ENCODE data around the gene CD38.
A peak's percentile ranks its signal among the peaks of the same experiment; 100 is the strongest.

CD38 gene

GRCh38 chr4:15870079-15870478 lies 92.0 kb downstream of the CD38 start:
- no peak for DNase-seq

- no peak for DNase-seq
Observed at GRCh38 chr4:15870921-15871664, 93.0 kb downstream of the CD38 start.

- no peak for DNase-seq
Observed at GRCh38 chr4:15873117-15873516, 95.0 kb downstream of the CD38 start.

DNA sequence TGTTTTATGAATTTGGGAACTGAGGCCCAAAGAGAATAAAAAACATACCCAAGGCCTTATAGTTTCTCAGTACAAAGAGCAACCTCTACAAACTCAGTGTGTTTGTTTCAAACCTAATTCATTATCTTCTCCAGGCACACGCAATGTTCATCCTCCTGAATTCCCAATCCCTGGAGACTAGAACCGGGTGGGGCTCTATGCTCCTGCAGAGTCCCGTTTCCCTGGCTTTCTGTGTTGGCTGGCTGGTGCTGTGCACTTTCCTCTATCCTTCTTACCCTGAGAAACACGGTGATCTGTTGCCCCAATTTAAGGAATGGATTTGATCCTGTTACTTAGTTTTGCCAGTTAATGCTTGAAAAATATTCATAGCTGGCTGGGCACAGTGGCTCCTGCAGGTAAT lies 96.5 kb downstream of the CD38 start:
- DNase-seq = no peak

DNA sequence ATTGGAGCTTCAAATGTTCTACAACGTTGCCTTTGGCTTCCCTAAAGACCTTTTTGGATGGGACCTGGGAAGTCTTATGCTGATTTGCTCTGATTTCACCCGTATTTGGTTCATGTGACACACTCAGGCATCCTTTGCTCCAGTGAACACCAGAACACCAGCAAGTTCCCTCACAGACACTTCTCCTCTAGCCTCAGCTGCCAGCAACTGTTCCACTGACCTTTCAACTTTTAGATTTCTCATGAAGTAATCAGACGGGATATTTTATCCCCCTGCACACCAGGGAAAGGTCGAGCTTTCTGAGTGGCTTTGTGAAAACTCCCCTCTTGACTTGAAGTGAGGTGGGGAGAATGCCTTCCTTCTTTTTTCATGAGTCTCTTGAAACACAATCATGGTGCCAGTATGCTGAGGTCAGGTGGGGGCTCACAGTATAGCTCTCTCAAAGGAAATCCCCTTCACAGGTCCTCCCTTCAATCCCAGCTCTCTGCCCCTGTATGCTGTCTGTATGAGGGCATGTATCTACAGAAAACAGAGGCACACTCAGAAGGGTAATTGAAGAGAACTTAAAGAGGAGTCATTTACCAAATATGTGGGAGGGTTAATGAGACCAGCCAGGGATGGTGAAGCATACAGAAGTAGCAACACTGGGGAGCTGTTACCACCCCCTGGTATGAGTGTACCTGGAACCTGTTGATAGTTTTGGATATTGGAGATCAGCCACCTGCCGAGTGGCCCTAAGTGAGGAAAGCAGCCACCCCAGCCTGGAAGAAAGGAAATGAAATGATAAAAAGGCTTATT lies 97.7 kb downstream of the CD38 start:
- DNase-seq = no peak

DNA sequence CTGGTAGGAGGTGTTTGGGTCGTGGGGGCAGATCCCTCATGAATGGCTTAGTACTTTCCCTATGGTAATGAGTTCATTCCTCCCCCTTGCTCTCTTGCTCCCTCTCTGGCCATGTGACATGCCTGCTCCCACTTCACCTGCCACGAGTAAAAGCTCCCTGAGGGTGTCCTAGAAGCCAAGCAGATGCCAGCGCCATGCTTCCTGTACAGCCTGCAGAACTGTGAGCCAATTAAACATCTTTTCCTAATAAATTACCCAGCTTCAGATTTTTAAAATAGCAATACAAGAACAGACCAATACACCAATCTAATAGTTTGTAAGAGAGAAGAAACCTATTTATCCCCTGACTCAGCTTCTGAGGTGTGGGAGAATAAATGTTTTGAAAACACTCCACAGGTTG lies 99.9 kb downstream of the CD38 start:
- DNase-seq = no peak

DNA sequence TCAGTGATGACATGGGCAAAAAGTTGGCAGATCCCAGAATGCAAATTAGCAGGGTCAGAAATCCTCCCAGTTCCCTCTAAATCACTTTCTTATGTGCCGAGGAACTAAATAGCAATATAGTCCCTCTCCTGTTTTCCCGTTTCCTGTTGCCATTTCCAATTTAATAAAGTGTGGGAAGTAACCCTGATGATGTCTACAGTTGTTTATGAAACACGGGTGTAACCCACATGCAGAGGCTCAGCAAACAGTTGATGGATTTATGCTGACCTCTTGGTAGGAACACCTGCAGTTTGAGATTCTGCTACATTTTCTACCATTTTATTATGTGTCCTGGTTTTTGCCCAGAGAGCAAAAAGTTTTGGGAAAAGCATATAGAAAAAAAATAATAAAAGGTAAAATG lies 103.7 kb downstream of the CD38 start:
- DNase-seq = no peak

DNA sequence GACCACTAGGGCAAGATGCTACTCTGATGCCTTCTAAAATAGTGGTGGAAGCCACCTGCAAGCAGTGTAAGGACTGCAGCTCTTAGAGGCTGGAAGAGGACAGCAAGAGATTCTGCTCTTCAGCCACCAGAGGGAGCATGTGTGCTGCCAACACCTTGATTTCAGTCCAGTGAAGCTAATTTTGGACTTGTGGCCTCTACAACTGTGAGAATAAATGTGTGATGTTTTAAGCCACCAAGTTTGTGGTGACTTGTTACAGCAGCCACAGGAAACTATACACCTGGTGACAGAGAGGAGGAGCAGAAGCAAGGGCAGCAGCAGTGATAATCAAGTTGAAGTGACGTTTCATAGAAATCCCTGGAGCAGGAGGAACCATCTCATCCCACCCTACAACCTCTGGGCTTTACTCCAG lies 104.6 kb downstream of the CD38 start:
- DNase-seq = peak; percentile 10

DNA sequence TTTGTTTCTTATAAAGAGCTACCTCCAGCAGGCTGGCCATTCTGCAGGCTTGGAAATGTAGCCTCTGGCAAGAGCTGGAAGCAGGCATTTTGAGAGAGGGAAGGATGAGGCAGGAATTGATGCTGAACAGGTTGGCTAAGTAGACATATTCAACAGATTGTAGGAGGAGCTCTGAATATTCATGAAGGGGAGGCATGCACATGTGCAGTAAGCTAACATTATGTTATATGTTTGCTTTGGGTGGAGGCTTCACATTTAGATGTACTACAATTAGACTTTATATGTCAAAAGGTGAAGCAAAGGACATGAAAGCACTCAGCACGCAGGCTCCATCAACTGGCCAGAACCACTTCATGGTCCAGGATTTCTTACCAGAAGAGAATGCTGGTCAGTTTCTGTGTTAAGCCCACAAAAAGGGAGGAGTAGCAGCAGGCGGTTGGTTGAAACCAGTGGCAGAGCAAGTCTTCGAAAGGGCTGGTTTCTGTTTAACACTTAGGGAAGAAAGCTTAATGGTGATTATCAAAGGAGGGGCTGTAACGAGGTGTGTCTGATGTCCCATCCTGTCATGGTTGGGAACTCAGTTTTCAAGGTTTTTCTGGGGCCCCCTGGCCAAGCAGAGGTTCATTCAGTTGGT lies 105.6 kb downstream of the CD38 start:
- DNase-seq = no peak

DNA sequence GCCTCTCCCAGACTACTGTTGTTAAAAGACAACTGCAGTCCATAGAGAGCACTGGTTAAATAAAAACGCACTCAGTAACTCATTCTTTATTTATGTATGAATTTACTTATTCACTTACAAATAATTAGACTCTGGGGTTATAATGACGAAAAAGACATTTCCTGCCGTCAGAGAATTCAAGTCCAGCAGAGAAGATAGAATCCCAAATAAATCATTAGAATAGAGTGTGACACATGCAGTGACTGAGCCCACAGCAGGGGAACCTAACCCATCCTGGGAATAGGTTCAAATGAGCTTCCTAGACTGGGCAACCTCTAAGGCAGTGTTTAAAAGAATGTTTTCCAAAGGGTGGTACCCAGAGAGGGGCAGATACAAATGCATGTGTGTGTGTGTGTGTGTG lies 106.5 kb downstream of the CD38 start:
- DNase-seq = no peak

DNA sequence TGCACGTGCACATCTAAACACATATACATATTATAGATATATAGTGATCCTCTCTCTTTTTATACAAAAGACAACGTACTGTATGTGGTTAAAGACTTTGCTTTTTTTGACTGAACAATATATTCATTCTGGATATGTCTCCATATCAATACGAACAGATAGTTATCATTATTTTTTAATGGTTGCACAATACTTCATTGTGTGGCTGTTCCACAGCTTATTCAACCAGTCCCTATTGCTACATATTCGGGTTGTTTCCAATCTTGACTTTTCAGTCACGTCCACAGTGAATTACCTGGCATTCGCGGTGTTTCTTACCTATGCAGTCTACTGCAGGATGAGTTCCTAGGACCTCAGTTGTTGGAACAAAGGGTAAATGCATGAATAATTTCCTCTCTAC lies 107.3 kb downstream of the CD38 start:
- no peak for DNase-seq

DNA sequence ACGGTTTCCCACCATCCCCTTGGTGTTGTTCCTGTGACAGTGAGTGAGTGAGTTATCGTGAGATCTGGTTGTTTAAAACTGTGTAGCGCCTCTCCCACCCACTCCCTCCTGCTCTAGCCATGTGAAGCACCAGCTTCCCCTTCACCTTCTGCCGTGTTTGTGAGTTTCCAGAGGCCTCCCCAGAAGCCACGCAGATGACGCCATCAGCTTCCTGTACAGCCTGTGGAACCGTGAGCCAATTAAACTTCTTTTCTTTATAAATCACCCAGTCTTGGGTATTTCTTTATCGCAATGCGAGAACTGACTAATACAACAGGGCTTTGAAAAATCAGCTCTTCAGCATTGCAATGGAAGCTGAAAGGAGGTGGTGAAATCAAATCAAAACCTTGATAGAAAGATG lies 110.4 kb downstream of the CD38 start:
- DNase-seq = no peak

GRCh38 chr4:15890246-15890829 lies 112.2 kb downstream of the CD38 start:
- DNase-seq = no peak

GRCh38 chr4:15891312-15891711 lies 113.2 kb downstream of the CD38 start:
- DNase-seq = no peak

GRCh38 chr4:15893962-15894361 lies 115.8 kb downstream of the CD38 start:
- DNase-seq = no peak

GRCh38 chr4:15894393-15894792 lies 116.3 kb downstream of the CD38 start:
- DNase-seq = no peak

- DNase-seq = no peak
Observed at GRCh38 chr4:15894921-15895916, 117.1 kb downstream of the CD38 start.

DNA sequence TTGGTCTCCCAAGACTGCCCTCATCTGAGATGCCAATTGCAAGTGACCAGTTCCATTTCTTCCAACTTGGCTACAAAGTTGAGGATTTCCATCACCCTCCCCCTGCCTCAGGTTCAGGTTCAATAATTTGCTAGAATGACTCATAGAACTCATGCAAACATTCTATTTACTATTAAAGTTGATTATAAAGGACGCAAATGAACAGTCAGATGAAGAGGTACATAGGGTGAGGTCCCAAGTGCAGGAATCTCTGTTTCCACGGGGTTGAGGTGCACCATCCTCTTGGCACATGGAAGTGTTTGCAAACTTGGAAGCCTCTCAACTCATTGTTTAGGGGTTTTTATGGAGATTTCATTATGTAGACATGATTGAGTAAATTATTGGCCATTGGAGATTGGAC lies 119.4 kb downstream of the CD38 start:
- DNase-seq = no peak

DNA sequence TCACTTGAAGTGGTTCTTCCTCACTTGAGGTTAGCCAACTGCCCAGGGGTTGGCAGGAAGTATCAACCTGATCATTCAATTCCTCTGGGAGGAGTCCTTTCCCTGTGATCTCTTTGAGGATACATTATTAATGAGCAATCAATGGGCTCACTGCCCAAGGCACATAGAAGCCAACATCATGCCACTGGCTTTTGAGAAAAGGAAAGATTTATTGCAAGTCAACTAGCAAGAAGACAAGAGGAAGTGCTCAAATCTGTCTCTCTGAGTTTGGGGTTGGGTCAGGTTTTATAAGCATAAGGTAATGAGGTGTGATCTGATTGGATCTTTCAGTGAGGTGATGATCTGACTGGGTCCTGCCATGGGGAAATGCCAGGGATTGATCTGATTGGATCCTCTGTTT lies 120.8 kb downstream of the CD38 start:
- no peak for DNase-seq

GRCh38 chr4:15899511-15899910 lies 121.4 kb downstream of the CD38 start:
- DNase-seq = no peak

DNA sequence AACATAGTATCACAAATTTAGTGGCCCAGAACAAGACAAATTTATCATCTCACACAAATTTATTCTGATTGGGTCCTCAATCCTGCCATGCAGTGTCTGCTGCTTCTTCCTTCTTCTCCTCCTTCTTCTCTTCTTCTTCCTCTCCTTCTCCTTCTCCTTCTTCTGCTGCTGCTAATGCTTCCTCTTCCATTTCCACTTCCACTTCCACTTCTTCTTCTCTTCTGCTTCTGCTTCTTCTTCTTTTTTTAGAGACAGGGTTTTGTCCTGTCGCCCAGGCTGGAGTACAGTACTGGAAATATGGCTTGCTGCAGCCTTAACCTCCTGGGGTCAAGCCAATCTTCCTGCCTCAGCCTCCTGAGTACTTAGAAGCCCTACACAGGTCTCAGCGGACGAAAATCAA lies 122.9 kb downstream of the CD38 start:
- no peak for DNase-seq

- DNase-seq = no peak
Observed at GRCh38 chr4:15901998-15902397, 123.9 kb downstream of the CD38 start.
